Type B pancreatic cell (in vitro differentiated cells): ENCODE measurements around the gene NDST4. TPM values are rescaled to one million over a fixed set of nuclear protein-coding genes. Genes with fewer than 3 reads are reported as not detected.

Source experiments
- DNase-seq: peaks from one replicate; pipeline ENCODE4 v3.0.0; 2021; ENCODE audit warnings: mixed read lengths; ENCODE audit not compliant: unreplicated experiment; ENCODE audit errors: extremely low spot score
- H3K27ac Mint-ChIP-seq: 2 replicates; pipeline ENCODE4 v1.8.0; 2021; ENCODE audit warnings: mild to moderate bottlenecking, mixed read lengths
- H3K27me3 Mint-ChIP-seq: 2 replicates; pipeline ENCODE4 v1.8.0; 2021; ENCODE audit warnings: mixed read lengths
- H3K36me3 Mint-ChIP-seq: 2 replicates; pipeline ENCODE4 v1.8.0; 2021; ENCODE audit warnings: mixed read lengths
- H3K4me1 Mint-ChIP-seq: one replicate; pipeline ENCODE4 v1.8.0; 2021; ENCODE audit warnings: mixed read lengths; ENCODE audit not compliant: unreplicated experiment
- H3K4me3 Mint-ChIP-seq: 2 replicates; pipeline ENCODE4 v1.8.0; 2021; ENCODE audit warnings: mild to moderate bottlenecking, mixed read lengths
- H3K9me3 Mint-ChIP-seq: 2 replicates; pipeline ENCODE4 v1.8.0; 2021; ENCODE audit warnings: mixed read lengths
- CTCF ChIP-seq: fragments of 200-600 bp; sonication (generic); conservative IDR thresholded peaks from 2 replicates; pipeline ENCODE4 v1.5.0; 2021; ENCODE audit warnings: antibody characterized with exemption, mild to moderate bottlenecking
- total RNA-seq: library from RNA; stranded (reverse); gene quantifications from 2 replicates; pipeline ENCODE4 v1.2.1, GENCODE V29; 2021; ENCODE audit warnings: low replicate concordance

NDST4 gene
- total RNA-seq, 1 donor from 2014 or later: 9.9 TPM

DNA sequence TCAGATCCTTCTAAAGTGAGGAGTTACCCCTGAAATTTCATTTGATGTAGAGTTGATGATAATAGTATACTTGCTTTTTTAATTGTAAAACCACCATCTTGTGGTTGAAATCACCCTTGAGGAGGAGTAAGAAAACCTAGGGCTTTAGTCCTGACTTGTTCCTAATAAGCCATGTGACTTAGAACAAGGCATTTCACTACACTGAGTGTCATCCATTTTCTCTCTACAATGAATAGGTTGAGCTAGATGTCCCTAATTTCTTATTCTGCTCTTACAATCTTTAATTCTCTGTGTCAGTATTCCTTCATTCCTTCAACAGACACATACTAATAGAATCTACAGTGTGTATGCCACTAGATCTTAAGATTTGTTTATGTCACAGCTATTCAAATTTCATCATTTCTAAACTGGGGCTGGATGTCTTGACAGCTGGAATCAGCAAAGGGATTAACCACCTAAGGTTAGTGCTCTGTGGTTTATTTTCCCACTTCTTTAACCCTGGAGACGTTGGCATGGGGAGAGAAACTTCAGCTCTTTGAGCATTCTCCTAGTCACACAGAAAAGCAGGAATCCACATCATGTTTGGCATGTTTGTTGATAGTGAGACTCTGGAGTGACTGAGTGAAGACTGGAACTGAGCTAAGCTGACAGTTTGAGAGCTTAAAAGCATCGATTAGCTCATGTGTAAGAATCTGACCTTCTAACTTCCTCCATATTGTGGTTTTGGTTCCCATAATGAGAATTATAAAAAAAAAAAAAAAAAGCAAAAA is 246.3 kb downstream of the NDST4 start:
- DNase-seq: no peak
- H3K4me3 Mint-ChIP-seq: no peak overlapping the region
- peaks cover 6% of the 10 kb centered on the region for H3K4me1 Mint-ChIP-seq
- no peaks in the 10 kb centered on the region for H3K36me3 Mint-ChIP-seq
- no peaks in the 10 kb centered on the region for H3K27me3 Mint-ChIP-seq
- H3K9me3 Mint-ChIP-seq: no peaks in the 10 kb centered on the region
- TF ChIP-seq CTCF: no peak
- H3K27ac Mint-ChIP-seq: no peak overlapping the region

DNA sequence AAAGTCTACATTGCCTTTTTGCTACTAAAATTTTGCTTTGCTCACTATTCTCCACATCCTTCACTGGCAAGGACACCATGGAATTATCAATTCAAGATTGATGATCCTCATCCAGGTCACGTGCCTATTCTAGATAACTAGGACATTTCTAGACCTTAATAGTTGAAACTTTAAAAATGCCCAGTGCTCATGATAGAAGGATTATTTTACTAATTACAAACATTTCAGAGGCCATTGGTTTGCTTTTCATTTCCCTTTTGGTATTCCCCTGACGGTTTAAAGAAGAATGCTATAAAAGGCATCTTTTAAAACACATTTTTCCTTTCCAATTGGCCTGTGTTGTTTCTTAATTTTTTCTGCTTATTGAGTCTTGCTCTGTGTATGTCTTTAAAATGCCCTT is 249.4 kb downstream of the NDST4 start:
- Mint-ChIP-seq H3K27me3 (no peaks in the 10 kb centered on the region), H3K9me3 (no peaks in the 10 kb centered on the region), H3K27ac (no peak overlapping the region), H3K36me3 (no peaks in the 10 kb centered on the region), H3K4me3 (no peak overlapping the region), H3K4me1 (no peaks in the 10 kb centered on the region)
- TF ChIP-seq CTCF: no peak
- DNase-seq: no peak

DNA sequence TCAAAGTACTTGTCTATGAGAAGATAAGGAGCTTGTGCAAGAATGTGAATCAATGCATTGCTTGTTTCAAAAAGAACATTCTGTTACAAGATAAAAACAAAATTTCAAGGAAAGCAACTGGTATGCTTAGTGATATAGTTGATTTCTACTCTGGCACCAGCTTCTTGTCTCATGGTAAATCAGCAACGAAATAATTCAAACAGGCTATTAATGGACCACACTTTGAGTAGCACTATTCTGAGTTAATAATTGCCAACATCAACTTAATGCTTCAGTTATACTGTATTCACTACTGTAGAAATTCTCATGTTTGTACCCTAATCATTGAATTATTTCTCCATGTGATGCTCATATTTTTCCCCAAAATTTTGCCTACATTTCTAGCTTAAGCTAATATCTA is 252.6 kb downstream of the NDST4 start:
- H3K27ac Mint-ChIP-seq: no peak overlapping the region
- DNase-seq: no peak
- no peak for TF ChIP-seq CTCF
- H3K4me3 Mint-ChIP-seq: no peak overlapping the region
- H3K9me3 Mint-ChIP-seq: no peaks in the 10 kb centered on the region
- H3K27me3 Mint-ChIP-seq: no peaks in the 10 kb centered on the region
- no peaks in the 10 kb centered on the region for H3K36me3 Mint-ChIP-seq
- no peaks in the 10 kb centered on the region for H3K4me1 Mint-ChIP-seq

DNA sequence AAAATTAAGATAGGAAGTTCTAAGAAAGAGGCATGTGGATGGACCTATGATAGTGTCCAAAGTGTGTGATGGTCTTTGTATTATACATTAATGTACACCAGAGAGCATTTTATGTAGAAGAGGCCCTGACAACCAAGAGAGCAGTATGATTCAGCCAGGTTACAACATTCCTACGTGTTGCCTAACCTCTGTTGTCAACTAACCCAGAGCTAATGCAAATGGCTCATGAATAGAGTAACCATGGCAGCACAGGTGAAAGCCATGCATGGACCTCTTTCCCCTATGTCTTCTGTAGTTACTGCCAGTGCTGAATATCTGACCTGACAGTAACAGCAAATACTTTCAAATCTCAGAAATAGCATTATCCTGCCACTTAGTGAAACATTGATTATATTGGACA is 255.6 kb downstream of the NDST4 start:
- H3K4me1 Mint-ChIP-seq: no peaks in the 10 kb centered on the region
- no peak overlapping the region for H3K27ac Mint-ChIP-seq
- DNase-seq: no peak
- no peaks in the 10 kb centered on the region for H3K9me3 Mint-ChIP-seq
- no peak overlapping the region for H3K4me3 Mint-ChIP-seq
- H3K27me3 Mint-ChIP-seq: no peaks in the 10 kb centered on the region
- no peaks in the 10 kb centered on the region for H3K36me3 Mint-ChIP-seq
- TF ChIP-seq CTCF: no peak

DNA sequence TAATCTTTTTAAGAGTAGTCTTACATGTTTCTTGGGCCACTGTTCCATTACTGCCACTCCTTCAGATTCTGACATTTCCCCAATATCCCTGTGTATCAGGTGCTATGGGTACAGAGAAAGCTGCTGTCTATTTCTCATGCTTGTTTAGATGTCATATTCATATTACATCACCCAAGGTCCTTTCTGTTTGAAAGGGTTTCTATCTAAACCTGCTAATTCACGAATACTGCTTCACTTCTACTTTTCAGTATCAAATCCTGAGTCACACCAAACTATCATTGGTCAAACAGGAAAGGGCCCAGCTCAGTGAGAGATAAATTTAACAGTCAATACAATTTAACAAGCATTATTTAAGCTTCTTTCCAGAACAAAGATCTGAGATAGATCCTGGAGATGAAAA is 273.4 kb downstream of the NDST4 start:
- H3K4me3 Mint-ChIP-seq: no peak overlapping the region
- TF ChIP-seq CTCF: no peak
- no peak overlapping the region for H3K27ac Mint-ChIP-seq
- H3K4me1 Mint-ChIP-seq: no peaks in the 10 kb centered on the region
- H3K9me3 Mint-ChIP-seq: no peaks in the 10 kb centered on the region
- no peak for DNase-seq
- peaks cover 4% of the 10 kb centered on the region for H3K36me3 Mint-ChIP-seq
- H3K27me3 Mint-ChIP-seq: no peaks in the 10 kb centered on the region

- Mint-ChIP-seq H3K36me3 (no peaks in the 10 kb centered on the region), H3K9me3 (no peaks in the 10 kb centered on the region)
These were observed 282.8 kb downstream of the NDST4 start for GRCh38 chr4:114830628-114831027.

More at GRCh38 chr4:114830628-114831027, 282.8 kb downstream of the NDST4 start:
- H3K4me3 Mint-ChIP-seq: no peak overlapping the region
- no peaks in the 10 kb centered on the region for H3K4me1 Mint-ChIP-seq
- no peaks in the 10 kb centered on the region for H3K27me3 Mint-ChIP-seq
- no peak for TF ChIP-seq CTCF
- H3K27ac Mint-ChIP-seq: no peak overlapping the region
- no peak for DNase-seq
